Psoas muscle (tissue), 8 donors: ENCODE measurements around the gene CPHXL2. TPM values are rescaled to one million over a fixed set of nuclear protein-coding genes. Genes with fewer than 3 reads are reported as not detected.

Experiments
- ATAC-seq, 4 donors: fragments of 200-7000 bp; cut with Tn5 transposase; one replicate each; pipeline ENCODE4 v1.9.1; 2020; ENCODE audit warnings: moderate library complexity in 3 of 4, mild to moderate bottlenecking in 2 of 4
- DNase-seq, 2 donors: peaks; one replicate each; pipeline ENCODE4 v3.0.0-alpha.2; 2020
- H3K27ac ChIP-seq: fragments of 200-600 bp; one replicate; pipeline ENCODE4 v1.8.0; 2022
- H3K27me3 ChIP-seq, 3 donors: fragments of 200-600 bp in 1 of 3; one replicate each; pipeline versions ENCODE4 v1.6.1 to v1.8.0; 2013 to 2022; ENCODE audit warnings: low read length in 2 of 3, mild to moderate bottlenecking in 2 of 3, moderate library complexity in 1 of 3; ENCODE audit not compliant: insufficient read depth in 3 of 3
- H3K36me3 ChIP-seq, 2 donors: fragments of 200-600 bp in 1 of 2; one replicate each; pipeline versions ENCODE4 v1.6.1 to v1.8.0; 2013 to 2022; ENCODE audit warnings: low read depth in 1 of 2, mild to moderate bottlenecking in 1 of 2, moderate library complexity in 1 of 2; ENCODE audit not compliant: insufficient read depth in 1 of 2
- H3K4me1 ChIP-seq: fragments of 200-600 bp; one replicate; pipeline ENCODE4 v1.8.0; 2022
- H3K4me3 ChIP-seq: fragments of 200-600 bp; one replicate; pipeline ENCODE4 v1.8.0; 2022; ENCODE audit warnings: mild to moderate bottlenecking
- H3K9me3 ChIP-seq: fragments of 200-600 bp; one replicate; pipeline ENCODE4 v1.8.0; 2022
- WGBS, 3 donors: extraction: QIAGEN DNeasy Blood & Tissue Kit; methylation state at CpG; one replicate each; pipeline versions ENCODE4 v1.1.6 to v1.1.7; 2013; 5-methylcytosine and 5-hydroxymethylcytosine counted together
- intact Hi-C, 2 donors: fragments of 100-400 bp; cut with DNase I; formaldehyde crosslinking; loops; one replicate each; pipeline versions ENCODE4 v1.11.0 to v1.14.2; 2022
- polyA plus RNA-seq, 3 donors: library from polyadenylated mRNA; stranded (reverse); fragments of 200-250 nt; gene quantifications; one replicate each; pipeline ENCODE4 v1.2.3, GENCODE V29; 2013
- total RNA-seq, 4 donors: library from RNA; stranded (reverse); fragmentation: NEBNext Ultra II Directional in 2 of 4; extraction: Animal tissue kit (Norgen Biotek cat#: 25700) in 2 of 4; gene quantifications; one replicate each; pipeline versions ENCODE4 v1.2.1 to v1.2.4, GENCODE V29; 2021 to 2023
- TF ChIP-seq, protein P1 (sequence below): fragments of 200-600 bp; IDR thresholded peaks from one replicate; pipeline ENCODE4 v1.8.0; 2022; ENCODE audit warnings: antibody characterized with exemption
- donor health status: healthy with polysubstance abuse.
- donor health status: DM: no; HTN: no; CAD: no; lungs with moderate emphysema.
- donor health status: Bipolar disorder and iron deficiency.
- donor health status: healthy.
- donor health status: DM: yes; HTN: yes; CAD: no.
- donor health status: DM: no; HTN: no; CAD: no.
- donor health status: DM: no; HTN: no; CAD: no.
- donor health status: DM: yes; HTN: yes; CAD: no.

CPHXL2 gene
- total and polyA plus RNA-seq, 7 donors, result not detected

DNA sequence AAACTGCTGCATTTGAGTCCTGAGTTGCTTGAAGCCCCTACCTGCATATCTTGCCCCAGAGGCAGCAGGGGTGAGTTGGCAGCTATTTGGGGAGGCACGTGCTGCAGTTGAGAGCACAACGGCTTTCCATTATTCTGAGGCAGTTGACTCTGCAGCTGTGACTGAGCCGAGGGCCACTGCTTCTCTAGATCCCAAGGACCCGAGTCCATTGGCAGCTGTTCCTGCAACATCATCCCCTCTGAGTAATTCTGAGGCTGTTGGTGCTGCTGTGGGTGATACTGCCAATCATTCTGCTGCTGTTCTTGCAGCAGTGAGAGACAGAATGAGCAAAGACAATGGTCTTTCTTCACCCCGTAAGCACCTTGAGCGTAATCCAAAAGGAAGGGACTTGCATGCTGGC is 16.5 kb downstream of the CPHXL2 start:
- intact Hi-C loops, result no loop called here
- H3K36me3 ChIP-seq, result peaks cover 10 to 57% of the 10 kb centered on the region in 2 donors
- 55 to 68% (median 57%) methylated on average over 6 of the region's 6 CpGs for WGBS, 3 donors

DNA sequence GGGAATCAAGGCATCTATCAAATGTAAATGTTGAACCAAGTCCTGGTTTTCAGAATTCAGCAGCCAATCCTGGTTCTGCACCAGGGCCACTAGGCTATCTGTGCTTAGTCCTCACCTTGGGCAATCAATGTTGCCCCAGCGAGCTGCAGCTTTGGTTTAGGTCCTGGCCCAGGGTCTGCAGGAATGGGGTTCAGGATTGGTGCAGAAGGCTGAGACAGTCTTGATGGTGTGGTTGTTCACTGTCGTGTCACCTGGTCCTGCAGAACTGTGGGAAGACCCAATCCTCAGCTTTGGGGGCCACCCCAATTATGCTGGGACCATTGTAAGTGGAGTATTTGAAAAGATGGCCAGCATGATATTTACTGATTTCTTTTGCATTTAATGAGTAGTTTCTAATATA is 18.6 kb downstream of the CPHXL2 start:
- ATAC-seq, result no peak
- intact Hi-C loops, result no loop called here
- Histone ChIP-seq H3K9me3 (no peaks in the 10 kb centered on the region), H3K27ac (no peak overlapping the region), H3K4me1 (peaks cover 7% of the 10 kb centered on the region), H3K36me3 (peaks cover 10 to 72% of the 10 kb centered on the region in 2 donors), H3K27me3 (no peaks in the 10 kb centered on the region), H3K4me3 (no peak overlapping the region)
- WGBS, 3 donors, result 78 to 93% (median 78%) methylated on average over 2 of the region's 2 CpGs
- TF ChIP-seq, protein P1, sequence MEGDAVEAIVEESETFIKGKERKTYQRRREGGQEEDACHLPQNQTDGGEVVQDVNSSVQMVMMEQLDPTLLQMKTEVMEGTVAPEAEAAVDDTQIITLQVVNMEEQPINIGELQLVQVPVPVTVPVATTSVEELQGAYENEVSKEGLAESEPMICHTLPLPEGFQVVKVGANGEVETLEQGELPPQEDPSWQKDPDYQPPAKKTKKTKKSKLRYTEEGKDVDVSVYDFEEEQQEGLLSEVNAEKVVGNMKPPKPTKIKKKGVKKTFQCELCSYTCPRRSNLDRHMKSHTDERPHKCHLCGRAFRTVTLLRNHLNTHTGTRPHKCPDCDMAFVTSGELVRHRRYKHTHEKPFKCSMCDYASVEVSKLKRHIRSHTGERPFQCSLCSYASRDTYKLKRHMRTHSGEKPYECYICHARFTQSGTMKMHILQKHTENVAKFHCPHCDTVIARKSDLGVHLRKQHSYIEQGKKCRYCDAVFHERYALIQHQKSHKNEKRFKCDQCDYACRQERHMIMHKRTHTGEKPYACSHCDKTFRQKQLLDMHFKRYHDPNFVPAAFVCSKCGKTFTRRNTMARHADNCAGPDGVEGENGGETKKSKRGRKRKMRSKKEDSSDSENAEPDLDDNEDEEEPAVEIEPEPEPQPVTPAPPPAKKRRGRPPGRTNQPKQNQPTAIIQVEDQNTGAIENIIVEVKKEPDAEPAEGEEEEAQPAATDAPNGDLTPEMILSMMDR, result no peak
- DNase-seq, result no peak

More for the DNA sequence above, 16.5 kb downstream of the CPHXL2 start:
- Histone ChIP-seq H3K4me3 (no peak overlapping the region), H3K9me3 (no peaks in the 10 kb centered on the region), H3K27me3 (no peaks in the 10 kb centered on the region), H3K27ac (no peak overlapping the region), H3K4me1 (no peaks in the 10 kb centered on the region)
- TF ChIP-seq, protein P1, result no peak
- no peak for DNase-seq
- ATAC-seq, result peak in 3 of 4 donors; percentile 17 to 35 (median 19)

DNA sequence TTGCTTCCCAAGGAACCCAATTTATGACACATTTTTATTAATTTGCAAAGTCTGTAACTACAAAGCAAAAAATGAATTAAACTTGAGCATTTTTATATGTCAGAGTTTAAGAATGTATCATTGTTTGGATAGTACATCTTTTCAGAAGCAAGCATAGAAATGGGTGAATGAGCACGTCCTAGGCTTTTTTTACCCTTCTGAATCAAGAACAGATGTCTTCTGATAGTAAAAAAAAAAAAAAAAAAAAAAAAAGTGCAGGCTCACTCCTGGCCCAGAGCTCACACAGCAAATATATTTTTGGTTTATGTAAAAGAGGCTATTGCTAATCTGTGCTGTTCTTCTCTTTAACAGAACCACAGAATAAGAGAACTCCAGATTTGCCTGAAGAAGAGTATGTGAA is 22.9 kb downstream of the CPHXL2 start:
- no peaks in the 10 kb centered on the region for H3K27me3 ChIP-seq
- DNase-seq, result no peak
- 37 to 58% (median 51%) methylated on average over 1 of the region's 1 CpG for WGBS, 3 donors
- intact Hi-C loops, result no loop called here
- TF ChIP-seq, protein P1, result no peak
- no peaks in the 10 kb centered on the region for H3K9me3 ChIP-seq
- no peak for ATAC-seq
- peak overlapping the region; percentile 6 for H3K27ac ChIP-seq
- H3K36me3 ChIP-seq, result peaks cover 10 to 50% of the 10 kb centered on the region in 2 donors
- peaks cover 44% of the 10 kb centered on the region for H3K4me1 ChIP-seq
- H3K4me3 ChIP-seq, result no peak overlapping the region

DNA sequence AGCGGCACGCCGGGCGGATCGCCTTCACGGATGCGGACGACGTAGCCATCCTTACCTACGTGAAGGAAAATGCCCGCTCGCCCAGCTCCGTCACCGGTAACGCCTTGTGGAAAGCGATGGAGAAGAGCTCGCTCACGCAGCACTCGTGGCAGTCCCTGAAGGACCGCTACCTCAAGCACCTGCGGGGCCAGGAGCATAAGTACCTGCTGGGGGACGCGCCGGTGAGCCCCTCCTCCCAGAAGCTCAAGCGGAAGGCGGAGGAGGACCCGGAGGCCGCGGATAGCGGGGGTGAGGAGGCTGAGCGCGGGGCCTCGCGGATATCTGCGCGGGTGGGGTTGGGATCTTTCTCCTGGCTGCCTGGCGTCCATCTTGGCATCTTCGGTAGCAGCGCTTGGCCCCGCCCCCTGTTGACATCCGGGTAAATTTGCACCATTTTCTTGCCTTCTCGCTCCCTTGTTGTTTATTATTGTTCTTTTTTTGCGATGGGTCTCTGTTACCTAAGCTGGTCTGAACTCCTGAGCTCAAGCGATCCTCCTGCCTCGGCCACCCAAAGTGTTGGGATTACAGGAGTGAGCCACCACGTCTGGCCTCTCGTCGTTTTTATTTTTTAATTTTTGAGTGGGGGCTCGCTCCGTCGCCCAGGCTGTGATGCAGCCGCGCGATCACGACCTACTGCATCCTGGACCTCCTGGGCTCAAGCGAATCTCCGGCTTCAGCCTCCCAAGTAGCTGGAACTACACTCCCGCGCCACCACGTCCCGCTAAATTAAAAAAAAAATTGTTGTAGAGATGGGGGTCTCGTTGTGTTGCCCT is 28.3 kb downstream of the CPHXL2 start:
- WGBS, 3 donors, result 0 to 1% (median 1%) methylated on average over 51 to 62 of the region's 62 CpGs
- Histone ChIP-seq H3K36me3 (peaks cover 0 to 28% of the 10 kb centered on the region in 2 donors), H3K27me3 (no peaks in the 10 kb centered on the region), H3K9me3 (no peaks in the 10 kb centered on the region), H3K27ac (peak overlapping the region; percentile 98), H3K4me1 (peaks cover 67% of the 10 kb centered on the region), H3K4me3 (peak overlapping the region; percentile 96)
- TF ChIP-seq, protein P1, result no peak
- ATAC-seq (peak; percentile 59 to 79 (median 71)), DNase-seq (peak; percentile 85 to 88)
- intact Hi-C loops, result loop anchor here in 1 of 2 donors (5.0 kb wide), 1 partner anchor 81 kb away; the partner anchor contains the start of gene GABARAPL2
